Kidney (tissue), 14 donors: ENCODE results near the gene ANKLE2. TPM values are rescaled to one million over a fixed set of nuclear protein-coding genes. Genes with fewer than 3 reads are reported as not detected.
A peak's percentile ranks its signal among the peaks of the same experiment; 100 is the strongest.

Source experiments
- DNase-seq, 5 donors: peaks; one replicate each; pipeline ENCODE4 v3.0.0-alpha.2; 2013 to 2020
- FAIRE-seq: peaks from 2 replicates; lab custom pipeline; 2012; peaks lifted over from hg19 to GRCh38; lab: Jason Lieb, UNC
- H3K27ac ChIP-seq, 2 donors: one replicate each; pipeline ENCODE4 v1.7.0; 2013; ENCODE audit warnings: low read depth in 2 of 2, low read length in 2 of 2, inconsistent platforms in 1 of 2
- H3K27me3 ChIP-seq: one replicate; pipeline ENCODE4 v1.7.1; 2013; ENCODE audit warnings: low read length, inconsistent platforms; ENCODE audit not compliant: control insufficient read depth, insufficient read depth
- H3K36me3 ChIP-seq, 3 donors: one replicate each; pipeline versions ENCODE4 v1.7.0 to v1.7.1; 2013; ENCODE audit warnings: low read length in 3 of 3, control low read depth in 1 of 3, inconsistent platforms in 1 of 3; ENCODE audit not compliant: insufficient read depth in 3 of 3, control insufficient read depth in 2 of 3
- H3K4me1 ChIP-seq, 3 donors: one replicate each; pipeline versions ENCODE4 v1.7.0 to v1.7.1; 2013; ENCODE audit warnings: low read length in 3 of 3, inconsistent platforms in 1 of 3, low read depth in 1 of 3; ENCODE audit not compliant: control insufficient read depth in 2 of 3, insufficient read depth in 2 of 3
- H3K4me3 ChIP-seq, 3 donors: one replicate each; pipeline versions ENCODE4 v1.7.0 to v1.8.1; 2013; ENCODE audit warnings: low read length in 3 of 3, control low read depth in 1 of 3, inconsistent platforms in 1 of 3
- H3K9ac ChIP-seq, 3 donors: one replicate each; pipeline versions ENCODE4 v1.7.0 to v1.7.1; 2013; ENCODE audit warnings: low read length in 3 of 3, control low read depth in 1 of 3, inconsistent platforms in 1 of 3
- H3K9me3 ChIP-seq, 3 donors: one replicate each; pipeline versions ENCODE4 v1.7.0 to v1.7.1; 2013; ENCODE audit warnings: low read length in 3 of 3, control low read depth in 1 of 3, inconsistent platforms in 1 of 3; ENCODE audit not compliant: control insufficient read depth in 2 of 3, insufficient read depth in 1 of 3
- CTCF ChIP-seq: IDR thresholded peaks from 3 replicates; pipeline ENCODE4 v1.5.1; 2012; ENCODE audit warnings: mild to moderate bottlenecking, moderate library complexity, borderline replicate concordance; ENCODE audit not compliant: insufficient read depth; ENCODE audit errors: extremely low read depth
- intact Hi-C: fragments of 100-400 bp; cut with DNase I; formaldehyde crosslinking; loops from one replicate; pipeline ENCODE4 v1.11.1; 2022
- polyA plus RNA-seq: library from polyadenylated mRNA; stranded (reverse); fragments of 350-450 nt; fragmentation: Illumina TruSeq; extraction: RNeasy Lipid Tissue Mini Kit (QIAGEN cat#74804); gene quantifications from one replicate; pipeline ENCODE4 v1.2.3, GENCODE V29; 2014; ENCODE audit warnings: low read depth, low replicate concordance; ENCODE audit not compliant: insufficient read depth
- total RNA-seq: library from RNA; stranded (reverse); fragmentation: NEBNext Ultra II Directional; extraction: Animal tissue kit (Norgen Biotek cat#: 25700); gene quantifications from one replicate; pipeline ENCODE4 v1.2.1, GENCODE V29; 2021
- donor health status: control.
- donor health status: control.
- donor health status: control.
- donor health status: control.
- donor health status: control.
- donor health status: DM: yes; HTN: yes; CAD: no.
- donor health status: Normal renal cell carcinoma (clear cell type).

The ANKLE2 gene
- total and polyA plus RNA-seq, 2 donors from 2014 or later, result 14.6 to 57.3 TPM

DNA sequence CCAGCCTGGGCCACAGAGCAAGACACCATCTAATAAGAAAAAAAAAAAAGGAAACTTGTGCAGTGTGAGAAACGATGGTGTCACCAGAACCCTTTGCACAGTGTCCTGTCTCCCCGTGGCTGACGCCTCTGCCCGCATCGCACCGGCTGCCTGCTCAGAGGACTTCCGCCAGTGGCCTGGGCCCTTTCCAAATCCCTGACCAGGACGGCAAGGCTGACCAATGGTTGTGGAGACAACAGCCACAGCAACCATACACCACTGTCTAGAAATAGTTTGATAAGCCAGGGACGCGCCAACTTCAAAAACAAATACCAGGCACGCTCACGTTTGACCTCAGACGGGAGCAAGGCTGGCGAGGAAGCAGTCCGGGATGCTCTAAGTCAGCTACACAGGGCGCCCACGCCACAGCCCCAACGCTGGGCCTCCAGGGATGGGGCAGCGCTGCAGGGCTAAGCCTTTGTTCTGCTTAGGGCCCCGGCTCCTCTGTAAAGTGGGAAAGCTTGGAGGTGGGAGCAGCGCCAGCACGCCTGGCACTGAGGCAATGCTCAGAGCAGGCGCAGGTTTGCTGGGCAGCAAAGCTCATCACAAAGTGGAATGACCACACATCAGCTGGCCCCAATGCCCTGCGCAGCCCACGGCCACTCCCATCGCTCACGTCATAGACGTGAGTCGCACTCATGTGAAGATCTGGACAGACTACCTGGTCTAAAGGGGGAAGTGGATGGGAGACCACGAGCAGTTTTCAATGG is 38.4 kb downstream of the ANKLE2 start:
- no peaks in the 10 kb centered on the region for H3K9me3 ChIP-seq
- TF ChIP-seq CTCF, result no peak
- intact Hi-C loops, result no loop called here
- DNase-seq (peak in 1 of 5 donors; percentile 60), FAIRE-seq (no peak)
- H3K4me1 ChIP-seq, result no peaks in the 10 kb centered on the region
- H3K27me3 ChIP-seq, result no peaks in the 10 kb centered on the region
- H3K36me3 ChIP-seq, result peaks cover 0 to 39% (median 12%) of the 10 kb centered on the region in 3 donors
- no peak overlapping the region for H3K9ac ChIP-seq
- H3K27ac ChIP-seq, result no peak overlapping the region
- H3K4me3 ChIP-seq, result no peak overlapping the region

GRCh38 chr12:132720606-132721345 is 40.9 kb downstream of the ANKLE2 start:
- DNase-seq (no peak), FAIRE-seq (no peak)
- Histone ChIP-seq H3K9ac (no peak overlapping the region), H3K27ac (no peak overlapping the region), H3K9me3 (no peaks in the 10 kb centered on the region), H3K36me3 (peaks cover 0 to 26% (median 4%) of the 10 kb centered on the region in 3 donors), H3K4me1 (no peaks in the 10 kb centered on the region), H3K4me3 (no peak overlapping the region), H3K27me3 (no peaks in the 10 kb centered on the region)
- intact Hi-C loops, result no loop called here
- no peak for TF ChIP-seq CTCF

GRCh38 chr12:132719954-132720324 is 41.7 kb downstream of the ANKLE2 start:
- no peak for TF ChIP-seq CTCF
- Histone ChIP-seq H3K27me3 (no peaks in the 10 kb centered on the region), H3K9me3 (no peaks in the 10 kb centered on the region), H3K36me3 (peaks cover 0 to 20% (median 2%) of the 10 kb centered on the region in 3 donors), H3K27ac (no peak overlapping the region), H3K4me3 (no peak overlapping the region), H3K9ac (no peak overlapping the region), H3K4me1 (no peaks in the 10 kb centered on the region)
- intact Hi-C loops, result no loop called here
- DNase-seq, result no peak
- no peak for FAIRE-seq
